Panc1 (cell line): ENCODE measurements around the gene LUZP2.

Source experiments
- POLR2AphosphoS5 ChIP-seq: IDR thresholded peaks from 2 replicates; pipeline ENCODE4 v1.6.1; 2012; ENCODE audit warnings: mild to moderate bottlenecking, low read depth, low read length, moderate library complexity
- TF ChIP-seq, protein P1 (sequence below): fragments of 450-650 bp; IDR thresholded peaks from 2 replicates; pipeline ENCODE4 v1.5.1; 2017; ENCODE audit warnings: mild to moderate bottlenecking
- TF ChIP-seq, protein P2 (sequence below), 2 experiments: IDR thresholded peaks; 2 replicates each; pipeline ENCODE4 v1.6.1; 2011 to 2012; ENCODE audit warnings: low read depth in 2 of 2, control low read depth in 1 of 2, low read length in 1 of 2, mild to moderate bottlenecking in 1 of 2, moderate library complexity in 1 of 2; ENCODE audit not compliant: insufficient read depth in 1 of 2

DNA sequence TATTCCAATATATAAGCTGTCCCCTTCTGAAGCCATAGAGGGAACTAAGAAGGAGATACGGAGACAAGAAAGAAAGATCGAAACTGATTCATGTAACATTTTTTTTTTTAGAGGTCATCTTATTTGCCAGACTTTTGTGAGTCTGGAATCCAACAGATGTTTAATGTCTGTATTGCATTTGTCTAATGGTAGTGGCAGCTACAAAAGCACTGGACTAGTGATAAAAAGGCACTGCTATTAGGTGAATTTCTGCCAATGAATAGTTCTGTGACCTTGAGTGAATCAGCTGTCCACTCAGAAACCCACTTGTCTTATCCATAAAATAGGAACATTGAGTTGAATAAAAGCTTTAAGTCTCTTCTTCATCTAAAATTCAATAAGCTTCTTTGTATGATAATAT lies 25.8 kb upstream of the LUZP2 start:
- TF ChIP-seq, protein P1, sequence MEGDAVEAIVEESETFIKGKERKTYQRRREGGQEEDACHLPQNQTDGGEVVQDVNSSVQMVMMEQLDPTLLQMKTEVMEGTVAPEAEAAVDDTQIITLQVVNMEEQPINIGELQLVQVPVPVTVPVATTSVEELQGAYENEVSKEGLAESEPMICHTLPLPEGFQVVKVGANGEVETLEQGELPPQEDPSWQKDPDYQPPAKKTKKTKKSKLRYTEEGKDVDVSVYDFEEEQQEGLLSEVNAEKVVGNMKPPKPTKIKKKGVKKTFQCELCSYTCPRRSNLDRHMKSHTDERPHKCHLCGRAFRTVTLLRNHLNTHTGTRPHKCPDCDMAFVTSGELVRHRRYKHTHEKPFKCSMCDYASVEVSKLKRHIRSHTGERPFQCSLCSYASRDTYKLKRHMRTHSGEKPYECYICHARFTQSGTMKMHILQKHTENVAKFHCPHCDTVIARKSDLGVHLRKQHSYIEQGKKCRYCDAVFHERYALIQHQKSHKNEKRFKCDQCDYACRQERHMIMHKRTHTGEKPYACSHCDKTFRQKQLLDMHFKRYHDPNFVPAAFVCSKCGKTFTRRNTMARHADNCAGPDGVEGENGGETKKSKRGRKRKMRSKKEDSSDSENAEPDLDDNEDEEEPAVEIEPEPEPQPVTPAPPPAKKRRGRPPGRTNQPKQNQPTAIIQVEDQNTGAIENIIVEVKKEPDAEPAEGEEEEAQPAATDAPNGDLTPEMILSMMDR: no peak
- TF ChIP-seq POLR2AphosphoS5: no peak
- TF ChIP-seq, protein P2, sequence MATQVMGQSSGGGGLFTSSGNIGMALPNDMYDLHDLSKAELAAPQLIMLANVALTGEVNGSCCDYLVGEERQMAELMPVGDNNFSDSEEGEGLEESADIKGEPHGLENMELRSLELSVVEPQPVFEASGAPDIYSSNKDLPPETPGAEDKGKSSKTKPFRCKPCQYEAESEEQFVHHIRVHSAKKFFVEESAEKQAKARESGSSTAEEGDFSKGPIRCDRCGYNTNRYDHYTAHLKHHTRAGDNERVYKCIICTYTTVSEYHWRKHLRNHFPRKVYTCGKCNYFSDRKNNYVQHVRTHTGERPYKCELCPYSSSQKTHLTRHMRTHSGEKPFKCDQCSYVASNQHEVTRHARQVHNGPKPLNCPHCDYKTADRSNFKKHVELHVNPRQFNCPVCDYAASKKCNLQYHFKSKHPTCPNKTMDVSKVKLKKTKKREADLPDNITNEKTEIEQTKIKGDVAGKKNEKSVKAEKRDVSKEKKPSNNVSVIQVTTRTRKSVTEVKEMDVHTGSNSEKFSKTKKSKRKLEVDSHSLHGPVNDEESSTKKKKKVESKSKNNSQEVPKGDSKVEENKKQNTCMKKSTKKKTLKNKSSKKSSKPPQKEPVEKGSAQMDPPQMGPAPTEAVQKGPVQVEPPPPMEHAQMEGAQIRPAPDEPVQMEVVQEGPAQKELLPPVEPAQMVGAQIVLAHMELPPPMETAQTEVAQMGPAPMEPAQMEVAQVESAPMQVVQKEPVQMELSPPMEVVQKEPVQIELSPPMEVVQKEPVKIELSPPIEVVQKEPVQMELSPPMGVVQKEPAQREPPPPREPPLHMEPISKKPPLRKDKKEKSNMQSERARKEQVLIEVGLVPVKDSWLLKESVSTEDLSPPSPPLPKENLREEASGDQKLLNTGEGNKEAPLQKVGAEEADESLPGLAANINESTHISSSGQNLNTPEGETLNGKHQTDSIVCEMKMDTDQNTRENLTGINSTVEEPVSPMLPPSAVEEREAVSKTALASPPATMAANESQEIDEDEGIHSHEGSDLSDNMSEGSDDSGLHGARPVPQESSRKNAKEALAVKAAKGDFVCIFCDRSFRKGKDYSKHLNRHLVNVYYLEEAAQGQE (IDR thresholded peaks at IDR 0.05; ENCODE audit: insufficient read depth in 1 of 2, low read depth in 2 of 2, low read length in 1 of 2): no peak
